GM12875 (cell line): Measurements from ENCODE around the gene TMEM82.

Experiments
- H3K4me3 ChIP-seq: one replicate; pipeline ENCODE4 v1.5.1; 2011; ENCODE audit warnings: low read depth, low read length, control low read depth
- TF ChIP-seq, protein P1 (sequence below): IDR thresholded peaks from 2 replicates; pipeline ENCODE4 v1.5.1; 2011; ENCODE audit warnings: low read depth, mild to moderate bottlenecking, control low read depth, inconsistent platforms, low read length, moderate library complexity, borderline replicate concordance; ENCODE audit not compliant: insufficient read depth

TMEM82 gene

DNA sequence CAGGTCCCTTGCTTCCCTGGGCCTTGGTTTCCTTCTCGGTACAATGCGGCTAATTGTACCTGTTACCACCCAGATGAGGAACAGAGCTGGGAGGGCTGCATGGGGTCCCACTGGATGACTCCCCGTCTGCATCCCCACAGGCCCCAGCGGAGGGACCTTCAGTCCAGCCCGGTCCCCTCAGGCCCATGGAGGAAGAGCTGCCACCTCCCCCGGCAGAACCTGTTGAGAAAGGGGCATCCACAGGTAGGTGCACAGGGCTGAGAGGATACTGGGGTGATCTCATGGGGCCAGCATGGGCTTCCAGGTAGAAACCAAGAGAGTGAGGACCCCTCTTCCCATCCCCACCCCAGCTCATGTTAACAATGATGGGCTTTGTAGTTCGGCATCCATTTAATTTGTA, 26.1 kb downstream of the TMEM82 start:
- TF ChIP-seq, protein P1, sequence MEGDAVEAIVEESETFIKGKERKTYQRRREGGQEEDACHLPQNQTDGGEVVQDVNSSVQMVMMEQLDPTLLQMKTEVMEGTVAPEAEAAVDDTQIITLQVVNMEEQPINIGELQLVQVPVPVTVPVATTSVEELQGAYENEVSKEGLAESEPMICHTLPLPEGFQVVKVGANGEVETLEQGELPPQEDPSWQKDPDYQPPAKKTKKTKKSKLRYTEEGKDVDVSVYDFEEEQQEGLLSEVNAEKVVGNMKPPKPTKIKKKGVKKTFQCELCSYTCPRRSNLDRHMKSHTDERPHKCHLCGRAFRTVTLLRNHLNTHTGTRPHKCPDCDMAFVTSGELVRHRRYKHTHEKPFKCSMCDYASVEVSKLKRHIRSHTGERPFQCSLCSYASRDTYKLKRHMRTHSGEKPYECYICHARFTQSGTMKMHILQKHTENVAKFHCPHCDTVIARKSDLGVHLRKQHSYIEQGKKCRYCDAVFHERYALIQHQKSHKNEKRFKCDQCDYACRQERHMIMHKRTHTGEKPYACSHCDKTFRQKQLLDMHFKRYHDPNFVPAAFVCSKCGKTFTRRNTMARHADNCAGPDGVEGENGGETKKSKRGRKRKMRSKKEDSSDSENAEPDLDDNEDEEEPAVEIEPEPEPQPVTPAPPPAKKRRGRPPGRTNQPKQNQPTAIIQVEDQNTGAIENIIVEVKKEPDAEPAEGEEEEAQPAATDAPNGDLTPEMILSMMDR, result no peak
- no peak overlapping the region for H3K4me3 ChIP-seq

DNA sequence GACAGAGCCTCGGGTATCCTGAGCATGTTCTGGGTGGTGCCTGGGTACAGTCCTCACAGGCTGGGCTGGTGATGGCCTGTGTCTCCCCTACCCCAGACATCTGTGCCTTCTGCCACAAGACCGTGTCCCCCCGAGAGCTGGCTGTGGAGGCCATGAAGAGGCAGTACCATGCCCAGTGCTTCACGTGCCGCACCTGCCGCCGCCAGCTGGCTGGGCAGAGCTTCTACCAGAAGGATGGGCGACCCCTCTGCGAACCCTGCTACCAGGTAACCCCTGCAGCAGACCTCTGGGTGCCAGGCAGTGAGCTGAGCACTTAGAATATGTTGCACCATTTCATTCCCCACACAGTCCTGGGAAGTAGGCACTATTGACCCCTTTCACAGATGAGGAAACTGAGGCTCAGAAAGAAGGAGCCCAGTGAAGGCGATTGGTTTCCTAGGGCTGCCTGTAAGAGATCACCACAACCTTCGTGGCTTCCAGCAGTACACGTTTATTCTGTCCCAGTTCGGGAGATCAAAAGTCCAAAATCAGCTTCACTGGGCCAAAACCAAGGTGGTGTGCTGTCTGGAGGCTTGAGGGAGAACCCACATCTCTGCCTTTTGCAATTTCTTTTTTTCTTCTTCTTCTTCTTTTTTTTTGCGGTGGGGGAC, 28.1 kb downstream of the TMEM82 start:
- TF ChIP-seq, protein P1, result no peak
- no peak overlapping the region for H3K4me3 ChIP-seq

- H3K4me3 ChIP-seq, result no peak overlapping the region
- TF ChIP-seq, protein P1, result no peak
These were observed 29.7 kb downstream of the TMEM82 start for GRCh38 chr1:15771836-15772515.

- TF ChIP-seq, protein P1, result no peak
These were observed 33.4 kb downstream of the TMEM82 start for GRCh38 chr1:15775706-15776105.

DNA sequence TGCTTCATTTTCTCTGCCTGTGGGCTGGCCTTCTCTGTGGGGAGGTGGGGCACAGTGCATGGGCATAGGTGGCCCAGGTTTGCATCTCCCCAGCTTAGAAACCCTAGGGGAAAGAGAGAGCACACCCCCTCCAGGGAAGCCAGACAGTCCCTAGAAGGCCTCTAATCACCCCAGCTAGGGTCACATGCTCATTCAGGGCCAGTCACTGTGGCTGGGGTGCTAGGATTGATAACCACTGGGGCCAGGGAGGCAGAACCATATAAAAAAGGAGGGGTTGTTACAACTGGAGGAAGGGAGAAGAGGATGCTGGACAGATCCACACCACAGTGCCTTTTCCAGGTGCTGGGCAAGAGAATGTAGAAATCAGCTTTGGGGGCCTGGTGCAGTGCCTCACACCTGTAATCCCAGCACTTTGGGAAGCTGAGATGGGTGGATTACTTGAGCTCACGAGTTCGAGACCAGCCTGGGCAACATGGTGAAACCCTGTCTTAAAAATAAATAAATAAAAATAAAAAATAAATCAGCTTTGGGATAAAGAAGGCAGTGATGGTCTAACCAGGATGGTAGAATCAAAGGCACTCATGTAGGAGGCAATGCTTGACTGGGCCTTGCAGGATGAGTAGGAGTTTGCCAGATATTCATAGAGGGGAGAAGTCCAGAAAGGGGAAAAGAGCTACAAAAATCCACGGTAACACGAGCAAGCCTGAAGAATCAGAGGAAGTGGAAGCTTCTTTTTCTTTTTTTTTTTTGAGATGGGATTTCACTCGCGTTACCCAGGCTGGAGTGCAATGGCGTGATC, 35.8 kb downstream of the TMEM82 start:
- TF ChIP-seq, protein P1, result no peak
- no peak overlapping the region for H3K4me3 ChIP-seq

More at GRCh38 chr1:15775706-15776105, 33.4 kb downstream of the TMEM82 start:
- no peak overlapping the region for H3K4me3 ChIP-seq

DNA sequence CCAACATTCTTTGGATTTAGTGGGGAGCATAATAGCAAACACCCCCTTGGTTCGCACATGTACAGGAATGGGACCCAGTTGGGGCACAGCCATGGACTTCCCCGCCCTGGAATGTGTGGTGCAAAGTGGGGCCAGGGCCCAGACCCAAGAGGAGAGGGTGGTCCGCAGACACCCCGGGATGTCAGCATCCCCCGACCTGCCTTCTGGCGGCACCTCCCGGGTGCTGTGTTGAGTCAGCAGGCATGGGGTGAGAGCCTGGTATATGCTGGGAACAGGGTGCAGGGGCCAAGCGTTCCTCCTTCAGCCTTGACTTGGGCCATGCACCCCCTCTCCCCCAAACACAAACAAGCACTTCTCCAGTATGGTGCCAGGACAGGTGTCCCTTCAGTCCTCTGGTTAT, 43.4 kb downstream of the TMEM82 start:
- TF ChIP-seq, protein P1, result no peak
- H3K4me3 ChIP-seq, result no peak overlapping the region
